Measurements from ENCODE around the gene ZDHHC1. TPM values are rescaled to one million over a fixed set of nuclear protein-coding genes. Genes with fewer than 3 reads are reported as not detected.

ZDHHC1 gene
- total RNA-seq, 1 donor = 9.0 TPM

GRCh38 chr16:67405336-67405735 lies 10.9 kb downstream of the ZDHHC1 start:
- Histone ChIP-seq H3K4me1 (ENCODE audit: insufficient read depth, low read length) (peaks cover 28% of the 10 kb centered on the region), H2AFZ (ENCODE audit: low read length) (no peak overlapping the region), H3K4me2 (ENCODE audit: insufficient read depth, low read length) (no peak overlapping the region), H3K4me3 (ENCODE audit: insufficient read depth, low read length) (no peak overlapping the region), H3K36me3 (ENCODE audit: insufficient read depth, low read length) (no peaks in the 10 kb centered on the region), H3K79me2 (ENCODE audit: insufficient read depth, low read length) (peaks cover 7% of the 10 kb centered on the region), H3K27me3 (ENCODE audit: insufficient read depth, low read length) (no peaks in the 10 kb centered on the region), H3K27ac (ENCODE audit: low read depth, low read length) (no peak overlapping the region), H3K9me3 (ENCODE audit: low read depth, low read length) (no peaks in the 10 kb centered on the region), H4K20me1 (ENCODE audit: insufficient read depth, low read length) (no peaks in the 10 kb centered on the region)
- TF ChIP-seq CTCF (IDR thresholded peaks at IDR 0.05; ENCODE audit: extremely low read depth, low read depth, low read length) = no peak
- DNase-seq (ENCODE audit: insufficient read length, low spot score, missing footprints) = peak; percentile 64

GRCh38 chr16:67404740-67405226 lies 11.5 kb downstream of the ZDHHC1 start:
- no peaks in the 10 kb centered on the region for H3K27me3 ChIP-seq (ENCODE audit: insufficient read depth, low read length)
- no peak overlapping the region for H2AFZ ChIP-seq (ENCODE audit: low read length)
- H4K20me1 ChIP-seq (ENCODE audit: insufficient read depth, low read length) = no peaks in the 10 kb centered on the region
- H3K4me2 ChIP-seq (ENCODE audit: insufficient read depth, low read length) = no peak overlapping the region
- no peaks in the 10 kb centered on the region for H3K36me3 ChIP-seq (ENCODE audit: insufficient read depth, low read length)
- peaks cover 28% of the 10 kb centered on the region for H3K4me1 ChIP-seq (ENCODE audit: insufficient read depth, low read length)
- no peak overlapping the region for H3K4me3 ChIP-seq (ENCODE audit: insufficient read depth, low read length)
- no peaks in the 10 kb centered on the region for H3K9me3 ChIP-seq (ENCODE audit: low read depth, low read length)
- peak; percentile 58 for DNase-seq (ENCODE audit: insufficient read length, low spot score, missing footprints)
- peaks cover 2% of the 10 kb centered on the region for H3K79me2 ChIP-seq (ENCODE audit: insufficient read depth, low read length)
- no peak for TF ChIP-seq CTCF (IDR thresholded peaks at IDR 0.05; ENCODE audit: extremely low read depth, low read depth, low read length)
- no peak overlapping the region for H3K27ac ChIP-seq (ENCODE audit: low read depth, low read length)

- no peak for TF ChIP-seq CTCF (IDR thresholded peaks at IDR 0.05; ENCODE audit: extremely low read depth, low read depth, low read length)
- peaks cover 28% of the 10 kb centered on the region for H3K4me1 ChIP-seq (ENCODE audit: insufficient read depth, low read length)
- DNase-seq (ENCODE audit: insufficient read length, low spot score, missing footprints) = peak; percentile 65
- no peaks in the 10 kb centered on the region for H3K27me3 ChIP-seq (ENCODE audit: insufficient read depth, low read length)
- no peaks in the 10 kb centered on the region for H3K36me3 ChIP-seq (ENCODE audit: insufficient read depth, low read length)
- no peak overlapping the region for H3K4me3 ChIP-seq (ENCODE audit: insufficient read depth, low read length)
- H4K20me1 ChIP-seq (ENCODE audit: insufficient read depth, low read length) = no peaks in the 10 kb centered on the region
- no peak overlapping the region for H3K4me2 ChIP-seq (ENCODE audit: insufficient read depth, low read length)
- H2AFZ ChIP-seq (ENCODE audit: low read length) = no peak overlapping the region
- H3K79me2 ChIP-seq (ENCODE audit: insufficient read depth, low read length) = peaks cover 2% of the 10 kb centered on the region
- no peak overlapping the region for H3K27ac ChIP-seq (ENCODE audit: low read depth, low read length)
- no peaks in the 10 kb centered on the region for H3K9me3 ChIP-seq (ENCODE audit: low read depth, low read length)
Observed at GRCh38 chr16:67403976-67404555, 12.2 kb downstream of the ZDHHC1 start.

- TF ChIP-seq CTCF (IDR thresholded peaks at IDR 0.05; ENCODE audit: extremely low read depth, low read depth, low read length) = no peak
- Histone ChIP-seq H4K20me1 (ENCODE audit: insufficient read depth, low read length) (no peaks in the 10 kb centered on the region), H3K27ac (ENCODE audit: low read depth, low read length) (no peak overlapping the region), H3K4me3 (ENCODE audit: insufficient read depth, low read length) (no peak overlapping the region), H2AFZ (ENCODE audit: low read length) (no peak overlapping the region), H3K4me1 (ENCODE audit: insufficient read depth, low read length) (peaks cover 17% of the 10 kb centered on the region), H3K9me3 (ENCODE audit: low read depth, low read length) (no peaks in the 10 kb centered on the region), H3K4me2 (ENCODE audit: insufficient read depth, low read length) (no peak overlapping the region), H3K79me2 (ENCODE audit: insufficient read depth, low read length) (no peaks in the 10 kb centered on the region), H3K36me3 (ENCODE audit: insufficient read depth, low read length) (no peaks in the 10 kb centered on the region), H3K27me3 (ENCODE audit: insufficient read depth, low read length) (no peaks in the 10 kb centered on the region)
- peak; percentile 5 for DNase-seq (ENCODE audit: insufficient read length, low spot score, missing footprints)
Observed at GRCh38 chr16:67400901-67401300, 15.4 kb downstream of the ZDHHC1 start.

All from osteoblast (primary cell).